Hepatocyte (in vitro differentiated cells): Measurements from ENCODE around the gene KIRREL3.

Experiments
- CTCF ChIP-seq: fragments of 200-600 bp; sonication (generic); IDR thresholded peaks from 2 replicates; pipeline ENCODE4 v1.5.1; 2016; ENCODE audit warnings: antibody characterized with exemption, mild to moderate bottlenecking; ENCODE audit not compliant: poor library complexity
- EZH2 ChIP-seq: fragments of 200-600 bp; sonication (generic); IDR thresholded peaks from 2 replicates; pipeline ENCODE4 v1.6.1; 2016; ENCODE audit warnings: antibody characterized with exemption, mild to moderate bottlenecking, borderline replicate concordance

GRCh38 chr11:126588630-126589491 lies 411.7 kb downstream of the KIRREL3 start:
- TF ChIP-seq CTCF (no peak), EZH2 (no peak)
